ENCODE results near the gene SRD5A3. TPM values are rescaled to one million over a fixed set of nuclear protein-coding genes. Genes with fewer than 3 reads are reported as not detected.

The SRD5A3 gene
- total and polyA plus RNA-seq, 9 of the 15 experiments (the other 6 are each of a cell fraction or from before 2014, with no cell fraction given): 2.5 to 37.0 (median 13.3) TPM

GRCh38 chr4:55395529-55396307, 49.7 kb downstream of the SRD5A3 start, which contains the start of gene TMEM165 (continued):
- TF ChIP-seq, protein P1, sequence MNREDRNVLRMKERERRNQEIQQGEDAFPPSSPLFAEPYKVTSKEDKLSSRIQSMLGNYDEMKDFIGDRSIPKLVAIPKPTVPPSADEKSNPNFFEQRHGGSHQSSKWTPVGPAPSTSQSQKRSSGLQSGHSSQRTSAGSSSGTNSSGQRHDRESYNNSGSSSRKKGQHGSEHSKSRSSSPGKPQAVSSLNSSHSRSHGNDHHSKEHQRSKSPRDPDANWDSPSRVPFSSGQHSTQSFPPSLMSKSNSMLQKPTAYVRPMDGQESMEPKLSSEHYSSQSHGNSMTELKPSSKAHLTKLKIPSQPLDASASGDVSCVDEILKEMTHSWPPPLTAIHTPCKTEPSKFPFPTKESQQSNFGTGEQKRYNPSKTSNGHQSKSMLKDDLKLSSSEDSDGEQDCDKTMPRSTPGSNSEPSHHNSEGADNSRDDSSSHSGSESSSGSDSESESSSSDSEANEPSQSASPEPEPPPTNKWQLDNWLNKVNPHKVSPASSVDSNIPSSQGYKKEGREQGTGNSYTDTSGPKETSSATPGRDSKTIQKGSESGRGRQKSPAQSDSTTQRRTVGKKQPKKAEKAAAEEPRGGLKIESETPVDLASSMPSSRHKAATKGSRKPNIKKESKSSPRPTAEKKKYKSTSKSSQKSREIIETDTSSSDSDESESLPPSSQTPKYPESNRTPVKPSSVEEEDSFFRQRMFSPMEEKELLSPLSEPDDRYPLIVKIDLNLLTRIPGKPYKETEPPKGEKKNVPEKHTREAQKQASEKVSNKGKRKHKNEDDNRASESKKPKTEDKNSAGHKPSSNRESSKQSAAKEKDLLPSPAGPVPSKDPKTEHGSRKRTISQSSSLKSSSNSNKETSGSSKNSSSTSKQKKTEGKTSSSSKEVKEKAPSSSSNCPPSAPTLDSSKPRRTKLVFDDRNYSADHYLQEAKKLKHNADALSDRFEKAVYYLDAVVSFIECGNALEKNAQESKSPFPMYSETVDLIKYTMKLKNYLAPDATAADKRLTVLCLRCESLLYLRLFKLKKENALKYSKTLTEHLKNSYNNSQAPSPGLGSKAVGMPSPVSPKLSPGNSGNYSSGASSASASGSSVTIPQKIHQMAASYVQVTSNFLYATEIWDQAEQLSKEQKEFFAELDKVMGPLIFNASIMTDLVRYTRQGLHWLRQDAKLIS (CRISPR knock-in tag; IDR thresholded peaks at IDR 0.05): no peak; the same call in 1 of the 2 replicates
- TF ChIP-seq PHB2 (IDR thresholded peaks at IDR 0.05; ENCODE audit: low read depth): no peak
- no peak for TF ChIP-seq NFATC3 (IDR thresholded peaks at IDR 0.05)
- TF ChIP-seq TARDBP (IDR thresholded peaks at IDR 0.05): no peak
- TF ChIP-seq FOSL1 (tag; conservative IDR thresholded peaks at IDR 0.05): peak; percentile 42; the same call in 1 of the 2 replicates
- peak; percentile 90 for TF ChIP-seq KDM5B (IDR thresholded peaks at IDR 0.05; ENCODE audit: insufficient replicate concordance, low read depth, low read length)
- TF ChIP-seq, protein P2, sequence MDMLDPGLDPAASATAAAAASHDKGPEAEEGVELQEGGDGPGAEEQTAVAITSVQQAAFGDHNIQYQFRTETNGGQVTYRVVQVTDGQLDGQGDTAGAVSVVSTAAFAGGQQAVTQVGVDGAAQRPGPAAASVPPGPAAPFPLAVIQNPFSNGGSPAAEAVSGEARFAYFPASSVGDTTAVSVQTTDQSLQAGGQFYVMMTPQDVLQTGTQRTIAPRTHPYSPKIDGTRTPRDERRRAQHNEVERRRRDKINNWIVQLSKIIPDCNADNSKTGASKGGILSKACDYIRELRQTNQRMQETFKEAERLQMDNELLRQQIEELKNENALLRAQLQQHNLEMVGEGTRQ (CRISPR knock-in tag; IDR thresholded peaks at IDR 0.05): no peak
- TF ChIP-seq BDP1 (IDR thresholded peaks at IDR 0.05; ENCODE audit: insufficient read depth, insufficient read length): no peak
- no peak for TF ChIP-seq SMAD3 (CRISPR knock-in tag; conservative IDR thresholded peaks at IDR 0.05)
- TF ChIP-seq, protein P3, sequence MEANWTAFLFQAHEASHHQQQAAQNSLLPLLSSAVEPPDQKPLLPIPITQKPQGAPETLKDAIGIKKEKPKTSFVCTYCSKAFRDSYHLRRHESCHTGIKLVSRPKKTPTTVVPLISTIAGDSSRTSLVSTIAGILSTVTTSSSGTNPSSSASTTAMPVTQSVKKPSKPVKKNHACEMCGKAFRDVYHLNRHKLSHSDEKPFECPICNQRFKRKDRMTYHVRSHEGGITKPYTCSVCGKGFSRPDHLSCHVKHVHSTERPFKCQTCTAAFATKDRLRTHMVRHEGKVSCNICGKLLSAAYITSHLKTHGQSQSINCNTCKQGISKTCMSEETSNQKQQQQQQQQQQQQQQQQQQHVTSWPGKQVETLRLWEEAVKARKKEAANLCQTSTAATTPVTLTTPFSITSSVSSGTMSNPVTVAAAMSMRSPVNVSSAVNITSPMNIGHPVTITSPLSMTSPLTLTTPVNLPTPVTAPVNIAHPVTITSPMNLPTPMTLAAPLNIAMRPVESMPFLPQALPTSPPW (CRISPR knock-in tag; IDR thresholded peaks at IDR 0.05): no peak; the same call in 1 of the 2 replicates
- TF ChIP-seq FOXJ2 (tag; IDR thresholded peaks at IDR 0.05): no peak
- TF ChIP-seq ZNF146 (CRISPR knock-in tag; IDR thresholded peaks at IDR 0.05; ENCODE audit: unreplicated experiment): no peak
- no peak for TF ChIP-seq RBM39 (optimal IDR thresholded peaks at IDR 0.05; ENCODE audit: low read depth, low read length)
